Keratinocyte (primary cell): ENCODE measurements around the gene ASXL2. TPM values are rescaled to one million over a fixed set of nuclear protein-coding genes. Genes with fewer than 3 reads are reported as not detected.

Experiments used
- DNase-seq: peaks from one replicate; pipeline ENCODE4 v3.0.0-alpha.2; 2011; ENCODE audit warnings: low read depth, missing footprints, low spot score
- FAIRE-seq: peaks from 2 replicates; lab custom pipeline; 2011; peaks lifted over from hg19 to GRCh38; lab: Jason Lieb, UNC
- H2AFZ ChIP-seq: 2 replicates; pipeline ENCODE4 v1.6.0; 2012; ENCODE audit warnings: low read length, control low read depth, inconsistent platforms; ENCODE audit not compliant: control insufficient read depth
- H3K27ac ChIP-seq: 2 replicates; pipeline ENCODE4 v1.5.1; 2011; ENCODE audit warnings: low read length; ENCODE audit not compliant: control insufficient read depth, insufficient read depth
- H3K27me3 ChIP-seq: 3 replicates; pipeline ENCODE4 v1.6.0; 2011; ENCODE audit warnings: low read length; ENCODE audit not compliant: control insufficient read depth, insufficient read depth; ENCODE audit errors: extremely low read depth
- H3K36me3 ChIP-seq, 2 experiments: 2 replicates in 1 of 2; 3 replicates in 1 of 2; pipeline ENCODE4 v1.5.1; 2011; ENCODE audit warnings: low read length in 2 of 2, mild to moderate bottlenecking in 1 of 2; ENCODE audit not compliant: control insufficient read depth in 2 of 2, insufficient read depth in 2 of 2; ENCODE audit errors: extremely low read depth in 1 of 2
- H3K4me1 ChIP-seq: 3 replicates; pipeline ENCODE4 v1.5.1; 2011; ENCODE audit warnings: low read length; ENCODE audit not compliant: control insufficient read depth, insufficient read depth; ENCODE audit errors: extremely low read depth
- H3K4me2 ChIP-seq: 3 replicates; pipeline ENCODE4 v1.6.0; 2011; ENCODE audit warnings: low read depth, low read length; ENCODE audit not compliant: control insufficient read depth, insufficient read depth; ENCODE audit errors: extremely low read depth
- H3K4me3 ChIP-seq, 3 experiments: fragments of 200-600 bp in 1 of 3; sonication (generic) in 1 of 3; 2 replicates in 2 of 3; 3 replicates in 1 of 3; pipeline ENCODE4 v1.5.1; 2011 to 2016; ENCODE audit warnings: low read length in 3 of 3, mild to moderate bottlenecking in 3 of 3, control low read depth in 2 of 3, inconsistent platforms in 1 of 3, low read depth in 1 of 3, mixed read lengths in 1 of 3, mixed run types in 1 of 3, moderate library complexity in 1 of 3; ENCODE audit not compliant: control insufficient read depth in 2 of 3, insufficient read depth in 2 of 3; ENCODE audit errors: extremely low read depth in 1 of 3
- H3K79me2 ChIP-seq: 2 replicates; pipeline ENCODE4 v1.6.0; 2012; ENCODE audit warnings: low read length; ENCODE audit not compliant: control insufficient read depth, insufficient read depth
- H3K9ac ChIP-seq: 3 replicates; pipeline ENCODE4 v1.6.0; 2011; ENCODE audit warnings: low read length; ENCODE audit not compliant: control insufficient read depth, insufficient read depth; ENCODE audit errors: extremely low read depth
- H3K9me1 ChIP-seq: 3 replicates; pipeline ENCODE4 v1.6.0; 2011; ENCODE audit warnings: low read length; ENCODE audit not compliant: control insufficient read depth, insufficient read depth; ENCODE audit errors: extremely low read depth
- H3K9me3 ChIP-seq: 2 replicates; pipeline ENCODE4 v1.5.1; 2012; ENCODE audit warnings: low read depth, low read length; ENCODE audit not compliant: control insufficient read depth
- H4K20me1 ChIP-seq: 3 replicates; pipeline ENCODE4 v1.6.0; 2011; ENCODE audit warnings: low read length; ENCODE audit not compliant: control insufficient read depth, insufficient read depth; ENCODE audit errors: extremely low read depth
- EZH2 ChIP-seq: IDR thresholded peaks from one replicate; pipeline ENCODE4 v1.6.1; 2012; ENCODE audit warnings: inconsistent platforms, mild to moderate bottlenecking, low read length, moderate library complexity
- dilution Hi-C: fragments of 300-500 bp; cut with MboI; formaldehyde crosslinking; loops from one replicate; pipeline ENCODE4 v1.7.0; 2020; ENCODE audit warnings: low sequenced_read_pairs; ENCODE audit not compliant: extremely low pct_ligation_motif_present
- polyA plus RNA-seq, 5 experiments: library from polyadenylated mRNA; depleted of rRNA in 3 of 5; stranded (reverse) in 3 of 5; stranded (forward) in 1 of 5; unstranded in 1 of 5; fragments of >200 nt; gene quantifications; 1 replicate in 1 of 5; 2 replicates in 3 of 5; 3 replicates in 1 of 5; pipeline versions ENCODE4 v1.2.1 to v1.2.3, GENCODE V29; 2011 to 2012; ENCODE audit warnings: missing spikeins in 2 of 5, low read depth in 1 of 5, low replicate concordance in 1 of 5
- TF ChIP-seq, protein P1 (sequence below), 3 experiments: IDR thresholded peaks in 1 of 3; conservative IDR thresholded peaks in 1 of 3; optimal IDR thresholded peaks in 1 of 3; 2 replicates in 2 of 3; 3 replicates in 1 of 3; pipeline versions ENCODE3 to v1.5.1; 2011; ENCODE audit warnings: low read length in 3 of 3, mild to moderate bottlenecking in 3 of 3, moderate library complexity in 2 of 3, control low read depth in 1 of 3, inconsistent platforms in 1 of 3; ENCODE audit not compliant: insufficient read depth in 2 of 3; ENCODE audit errors: extremely low read depth in 1 of 3

Gene ASXL2
- polyA plus RNA-seq, 1 donor (not counting 4 experiments of a cell fraction or from before 2014, with no cell fraction given) = 12.5 TPM

DNA sequence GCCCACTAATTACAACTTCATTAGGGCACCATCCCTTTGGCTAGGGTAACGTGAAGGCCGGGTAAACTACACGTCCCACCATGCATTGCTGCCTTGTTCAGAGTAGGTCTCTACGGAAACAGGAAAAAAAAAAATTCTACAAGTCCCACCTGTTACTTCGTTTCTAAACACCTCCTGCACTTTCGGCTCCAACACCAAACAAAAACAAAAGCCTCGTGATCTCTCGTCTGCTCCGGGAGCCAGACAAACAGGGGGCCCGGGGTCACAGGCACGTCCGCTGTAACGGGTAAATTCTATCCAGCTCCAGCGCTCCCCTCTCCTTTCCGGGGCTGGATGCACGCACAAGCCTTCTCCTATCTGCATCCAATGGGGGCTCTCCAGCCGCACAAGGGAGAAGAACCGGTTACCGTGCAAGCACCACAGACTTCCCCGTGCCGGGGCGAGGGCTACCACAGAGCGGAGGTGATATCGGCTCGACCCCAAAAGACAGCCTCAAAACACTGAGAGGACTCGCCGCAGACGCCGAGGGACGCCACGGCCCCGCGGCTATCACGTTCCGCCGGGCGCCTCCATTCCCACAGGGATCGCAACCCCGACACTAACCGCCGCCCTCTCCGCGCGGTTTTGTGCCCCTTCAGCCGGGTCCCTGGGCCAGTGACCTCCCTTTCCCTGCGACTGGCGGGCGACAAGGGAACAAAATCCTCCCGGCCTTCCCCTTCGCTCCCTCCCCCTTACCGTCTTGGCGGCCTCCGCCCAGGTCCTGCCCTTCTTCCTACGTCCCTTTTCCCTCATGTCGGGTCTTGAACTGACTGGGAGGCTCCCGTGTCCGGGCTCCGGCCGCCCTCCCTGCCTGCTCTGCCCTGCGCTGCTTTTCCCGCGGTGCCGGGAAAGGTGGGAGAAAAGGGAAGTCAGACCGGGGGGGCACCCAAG lies 591 bp downstream of the ASXL2 start:
- no peak for TF ChIP-seq EZH2
- TF ChIP-seq, protein P1, sequence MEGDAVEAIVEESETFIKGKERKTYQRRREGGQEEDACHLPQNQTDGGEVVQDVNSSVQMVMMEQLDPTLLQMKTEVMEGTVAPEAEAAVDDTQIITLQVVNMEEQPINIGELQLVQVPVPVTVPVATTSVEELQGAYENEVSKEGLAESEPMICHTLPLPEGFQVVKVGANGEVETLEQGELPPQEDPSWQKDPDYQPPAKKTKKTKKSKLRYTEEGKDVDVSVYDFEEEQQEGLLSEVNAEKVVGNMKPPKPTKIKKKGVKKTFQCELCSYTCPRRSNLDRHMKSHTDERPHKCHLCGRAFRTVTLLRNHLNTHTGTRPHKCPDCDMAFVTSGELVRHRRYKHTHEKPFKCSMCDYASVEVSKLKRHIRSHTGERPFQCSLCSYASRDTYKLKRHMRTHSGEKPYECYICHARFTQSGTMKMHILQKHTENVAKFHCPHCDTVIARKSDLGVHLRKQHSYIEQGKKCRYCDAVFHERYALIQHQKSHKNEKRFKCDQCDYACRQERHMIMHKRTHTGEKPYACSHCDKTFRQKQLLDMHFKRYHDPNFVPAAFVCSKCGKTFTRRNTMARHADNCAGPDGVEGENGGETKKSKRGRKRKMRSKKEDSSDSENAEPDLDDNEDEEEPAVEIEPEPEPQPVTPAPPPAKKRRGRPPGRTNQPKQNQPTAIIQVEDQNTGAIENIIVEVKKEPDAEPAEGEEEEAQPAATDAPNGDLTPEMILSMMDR (optimal IDR thresholded peaks at IDR 0.05 in 1 of 3, IDR thresholded peaks at IDR 0.05 in 1 of 3, conservative IDR thresholded peaks at IDR 0.05 in 1 of 3; ENCODE audit: extremely low read depth in 1 of 3, insufficient read depth in 2 of 3, low read length in 3 of 3) = no peak
- Histone ChIP-seq H3K27me3 (no peaks in the 10 kb centered on the region), H3K36me3 (peaks cover 0 to 3% of the 10 kb centered on the region in 2 experiments), H3K4me1 (peaks cover 19% of the 10 kb centered on the region), H3K4me3 (peak overlapping the region; percentile 94 to 99 (median 97)), H2AFZ (peak overlapping the region; percentile 91), H3K27ac (peak overlapping the region; percentile 97), H4K20me1 (no peaks in the 10 kb centered on the region), H3K9me3 (no peaks in the 10 kb centered on the region), H3K9me1 (peaks cover 3% of the 10 kb centered on the region), H3K79me2 (peaks cover 53% of the 10 kb centered on the region), H3K4me2 (peak overlapping the region; percentile 81), H3K9ac (peak overlapping the region; percentile 99)
- DNase-seq (peak; percentile 32), FAIRE-seq (peak; percentile 13)
- dilution Hi-C loops = no loop called here

DNA sequence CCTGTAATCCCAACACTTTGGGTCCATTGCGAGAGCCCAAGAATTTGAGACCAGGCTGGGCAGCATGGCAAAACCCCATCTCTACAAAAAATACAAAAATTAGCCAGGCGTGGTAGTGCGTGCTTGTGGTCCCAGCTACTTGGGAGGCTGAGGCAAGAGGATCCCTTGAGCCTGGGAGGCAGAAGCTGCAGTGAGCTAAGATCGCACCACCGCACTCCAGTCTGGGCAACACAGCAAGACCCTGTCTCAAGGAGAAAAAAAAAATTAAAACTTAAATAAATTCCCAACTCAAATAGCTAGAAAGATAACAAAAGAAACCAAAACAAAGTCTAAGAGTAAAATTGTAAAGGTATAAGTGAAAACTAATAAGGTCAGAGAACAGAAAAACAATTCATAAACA lies 6.2 kb downstream of the ASXL2 start:
- Histone ChIP-seq H3K27me3 (no peaks in the 10 kb centered on the region), H3K4me3 (no peak overlapping the region), H3K4me1 (peaks cover 10% of the 10 kb centered on the region), H3K9me3 (no peaks in the 10 kb centered on the region), H3K9me1 (peaks cover 3% of the 10 kb centered on the region), H3K79me2 (peaks cover 86% of the 10 kb centered on the region), H4K20me1 (no peaks in the 10 kb centered on the region), H2AFZ (no peak overlapping the region), H3K4me2 (no peak overlapping the region), H3K27ac (no peak overlapping the region), H3K36me3 (peaks cover 0 to 7% of the 10 kb centered on the region in 2 experiments), H3K9ac (no peak overlapping the region)
- FAIRE-seq (no peak), DNase-seq (no peak)
- TF ChIP-seq, protein P1 (optimal IDR thresholded peaks at IDR 0.05 in 1 of 3, IDR thresholded peaks at IDR 0.05 in 1 of 3, conservative IDR thresholded peaks at IDR 0.05 in 1 of 3; ENCODE audit: extremely low read depth in 1 of 3, insufficient read depth in 2 of 3, low read length in 3 of 3) = no peak
- TF ChIP-seq EZH2 = no peak
- dilution Hi-C loops = no loop called here
